ENCODE data around the gene CCNY. TPM values are rescaled to one million over a fixed set of nuclear protein-coding genes. Genes with fewer than 3 reads are reported as not detected.

Gene CCNY
- total and polyA plus RNA-seq, 8 donors = 5.8 to 99.6 (median 37.7) TPM

GRCh38 chr10:35388682-35389081 lies 52.4 kb downstream of the CCNY start:
- Histone ChIP-seq H3K36me3 (no peaks in the 10 kb centered on the region), H3K27me3 (no peaks in the 10 kb centered on the region), H3K9me3 (peaks cover 4 to 13% (median 8%) of the 10 kb centered on the region in 4 donors), H3K27ac (no peak overlapping the region), H3K4me1 (peaks cover 31 to 60% (median 44%) of the 10 kb centered on the region in 4 donors), H3K4me3 (no peak overlapping the region)
- intact Hi-C loops (cut with DNase I; ENCODE audit: low total_unique reads) = no loop called here
- WGBS, 5 donors = 92 to 100% (median 97%) methylated on average over 1 of the region's 1 CpG
- no peak for TF ChIP-seq POLR2A (IDR thresholded peaks at IDR 0.05)
- TF ChIP-seq CTCF (IDR thresholded peaks at IDR 0.05) = no peak
- no peak for TF ChIP-seq EP300 (IDR thresholded peaks at IDR 0.05)
- no peak for TF ChIP-seq POLR2AphosphoS5 (IDR thresholded peaks at IDR 0.05)
- no peak for DNase-seq

- H3K27me3 ChIP-seq = no peaks in the 10 kb centered on the region
- 55 to 70% (median 65%) methylated on average over 2 of the region's 2 CpGs for WGBS, 5 donors
- peaks cover 4 to 13% (median 8%) of the 10 kb centered on the region in 4 donors for H3K9me3 ChIP-seq
- no peaks in the 10 kb centered on the region for H3K36me3 ChIP-seq
- DNase-seq = no peak
- H3K27ac ChIP-seq = no peak overlapping the region
- H3K4me1 ChIP-seq = peaks cover 36 to 62% (median 56%) of the 10 kb centered on the region in 4 donors
- intact Hi-C loops (cut with DNase I; ENCODE audit: low total_unique reads) = no loop called here
- H3K4me3 ChIP-seq = no peak overlapping the region
- TF ChIP-seq CTCF (IDR thresholded peaks at IDR 0.05) = no peak
- no peak for TF ChIP-seq POLR2AphosphoS5 (IDR thresholded peaks at IDR 0.05)
- TF ChIP-seq POLR2A (IDR thresholded peaks at IDR 0.05) = no peak
- TF ChIP-seq EP300 (IDR thresholded peaks at IDR 0.05) = no peak
These were observed 54.0 kb downstream of the CCNY start for GRCh38 chr10:35390161-35390840.

- H3K27me3 ChIP-seq = no peaks in the 10 kb centered on the region
- no peak overlapping the region for H3K27ac ChIP-seq
- intact Hi-C loops (cut with DNase I; ENCODE audit: low total_unique reads) = no loop called here
- peaks cover 4 to 13% (median 8%) of the 10 kb centered on the region in 4 donors for H3K9me3 ChIP-seq
- no peak for DNase-seq
- peaks cover 41 to 67% (median 57%) of the 10 kb centered on the region in 4 donors for H3K4me1 ChIP-seq
- no peak overlapping the region for H3K4me3 ChIP-seq
- H3K36me3 ChIP-seq = no peaks in the 10 kb centered on the region
- no peak for TF ChIP-seq POLR2A (IDR thresholded peaks at IDR 0.05)
- no peak for TF ChIP-seq POLR2AphosphoS5 (IDR thresholded peaks at IDR 0.05)
- TF ChIP-seq CTCF (IDR thresholded peaks at IDR 0.05) = no peak
- TF ChIP-seq EP300 (IDR thresholded peaks at IDR 0.05) = no peak
- WGBS, 5 donors = 90 to 100% (median 95%) methylated on average over 2 of the region's 2 CpGs
These were observed 54.5 kb downstream of the CCNY start for GRCh38 chr10:35390843-35391152.

- Histone ChIP-seq H3K4me1 (peaks cover 45 to 68% (median 57%) of the 10 kb centered on the region in 4 donors), H3K27me3 (no peaks in the 10 kb centered on the region), H3K9me3 (peaks cover 4 to 13% (median 8%) of the 10 kb centered on the region in 4 donors), H3K4me3 (no peak overlapping the region), H3K27ac (no peak overlapping the region), H3K36me3 (no peaks in the 10 kb centered on the region)
- no peak for DNase-seq
- intact Hi-C loops (cut with DNase I; ENCODE audit: low total_unique reads) = no loop called here
- no peak for TF ChIP-seq POLR2AphosphoS5 (IDR thresholded peaks at IDR 0.05)
- 85 to 92% (median 91%) methylated on average over 9 of the region's 9 CpGs for WGBS, 5 donors
These were observed 55.0 kb downstream of the CCNY start for GRCh38 chr10:35391153-35391953.

- Histone ChIP-seq H3K27ac (no peak overlapping the region), H3K9me3 (peaks cover 4 to 13% (median 8%) of the 10 kb centered on the region in 4 donors), H3K4me1 (peaks cover 47 to 68% (median 56%) of the 10 kb centered on the region in 4 donors), H3K4me3 (no peak overlapping the region), H3K36me3 (no peaks in the 10 kb centered on the region), H3K27me3 (no peaks in the 10 kb centered on the region)
- no peak for TF ChIP-seq POLR2AphosphoS5 (IDR thresholded peaks at IDR 0.05)
- TF ChIP-seq POLR2A (IDR thresholded peaks at IDR 0.05) = no peak
- no peak for TF ChIP-seq CTCF (IDR thresholded peaks at IDR 0.05)
- no peak for TF ChIP-seq EP300 (IDR thresholded peaks at IDR 0.05)
- intact Hi-C loops (cut with DNase I; ENCODE audit: low total_unique reads) = no loop called here
- 90 to 98% (median 97%) methylated on average over 2 of the region's 2 CpGs for WGBS, 5 donors
- DNase-seq = no peak
These were observed 55.6 kb downstream of the CCNY start for GRCh38 chr10:35391954-35392262.
